GM12878 (cell line): Measurements from ENCODE around the gene BAG3.

Experiments used
- CBX5 ChIP-seq: sonication (generic); IDR thresholded peaks from 2 replicates; pipeline ENCODE4 v1.6.1; 2016; ENCODE audit warnings: low read depth, moderate library complexity, mild to moderate bottlenecking, inconsistent platforms
- CEBPB ChIP-seq, 2 experiments: fragments of 150-350 bp in 1 of 2; IDR thresholded peaks; 2 replicates each; pipeline ENCODE4 v1.6.1; 2012 to 2014; ENCODE audit warnings: low read depth in 2 of 2, low read length in 2 of 2, borderline replicate concordance in 1 of 2, inconsistent platforms in 1 of 2
- CTCF ChIP-seq, 3 experiments: IDR thresholded peaks in 2 of 3; conservative IDR thresholded peaks in 1 of 3; 2 replicates each; pipeline ENCODE4 v1.5.1; 2011; ENCODE audit warnings: low read depth in 3 of 3, low read length in 3 of 3, mild to moderate bottlenecking in 3 of 3, control low read depth in 2 of 3, moderate library complexity in 2 of 3, inconsistent platforms in 1 of 3, mixed read lengths in 1 of 3; ENCODE audit not compliant: control insufficient read depth in 2 of 3, insufficient read depth in 1 of 3; ENCODE audit errors: extremely low read depth in 1 of 3
- EZH2 ChIP-seq: IDR thresholded peaks from 2 replicates; pipeline ENCODE4 v1.6.1; 2012; ENCODE audit warnings: low read depth, mild to moderate bottlenecking, control low read depth, inconsistent platforms, low read length, borderline replicate concordance; ENCODE audit not compliant: control insufficient read depth
- IRF4 ChIP-seq: IDR thresholded peaks from 2 replicates; pipeline ENCODE4 v1.6.1; 2011; ENCODE audit warnings: low read depth, low read length
- NR2C2 ChIP-seq: IDR thresholded peaks from 2 replicates; pipeline ENCODE4 v1.6.1; 2011; ENCODE audit warnings: borderline replicate concordance, low read depth; ENCODE audit not compliant: control insufficient read depth, insufficient read length
- TBL1XR1 ChIP-seq: IDR thresholded peaks from 2 replicates; pipeline ENCODE4 v1.6.1; 2012; ENCODE audit warnings: low read depth, low read length, improper control_type of control experiment
- ZNF384 ChIP-seq: IDR thresholded peaks from 2 replicates; pipeline ENCODE4 v1.6.1; 2012; ENCODE audit warnings: low read depth, mild to moderate bottlenecking, low read length, improper control_type of control experiment, borderline replicate concordance

- TF ChIP-seq CTCF (IDR thresholded peaks at IDR 0.05 in 2 of 3, conservative IDR thresholded peaks at IDR 0.05 in 1 of 3; ENCODE audit: control insufficient read depth in 2 of 3, extremely low read depth in 1 of 3, insufficient read depth in 1 of 3, low read depth in 3 of 3, low read length in 3 of 3): no peak
- TF ChIP-seq NR2C2: no peak
- TF ChIP-seq EZH2: no peak
- TF ChIP-seq CBX5: no peak
- TF ChIP-seq TBL1XR1: no peak
- no peak for TF ChIP-seq IRF4
- no peak for TF ChIP-seq CEBPB (IDR thresholded peaks at IDR 0.05; ENCODE audit: borderline replicate concordance in 1 of 2, low read depth in 2 of 2, low read length in 2 of 2)
- TF ChIP-seq ZNF384: no peak
Observed at GRCh38 chr10:119677126-119677525, 25.9 kb downstream of the BAG3 start.
